ENCODE measurements around the gene FMO3.

Gene FMO3

GRCh38 chr1:171126504-171126903 is 35.8 kb downstream of the FMO3 start:
- H3K9me3 ChIP-seq (ENCODE audit: control insufficient read depth, insufficient read depth, low read depth, low read length): no peaks in the 10 kb centered on the region
- ChIA-PET CTCF (interaction anchor here (1.0 kb wide), 1 partner anchor 11 kb away, joined by 4 read pairs; no protein-coding TSS in a partner anchor), POLR2A (no interaction called here)
- H3K4me1 ChIP-seq (ENCODE audit: control insufficient read depth, insufficient read depth, low read length): no peaks in the 10 kb centered on the region
- no peaks in the 10 kb centered on the region for H3K36me3 ChIP-seq (ENCODE audit: control insufficient read depth in 2 of 2, insufficient read depth in 1 of 2, low read length in 2 of 2)
- TF ChIP-seq TRIM28 (IDR thresholded peaks at IDR 0.05; ENCODE audit: borderline replicate concordance, low read length): no peak
- no peak overlapping the region for H3K4me3 ChIP-seq (ENCODE audit: low read depth, low read length)
- H3K27ac ChIP-seq (ENCODE audit: extremely low read depth, low read depth, low read length): no peak overlapping the region

GRCh38 chr1:171127099-171127498 is 36.4 kb downstream of the FMO3 start:
- POLR2A ChIA-PET: no interaction called here
- CTCF ChIA-PET: interaction anchor here (1.0 kb wide), 1 partner anchor 10 kb away, joined by 4 read pairs; no protein-coding TSS in a partner anchor
- no peak overlapping the region for H3K27ac ChIP-seq (ENCODE audit: extremely low read depth, low read depth, low read length)
- H3K4me1 ChIP-seq (ENCODE audit: control insufficient read depth, insufficient read depth, low read length): no peaks in the 10 kb centered on the region
- TF ChIP-seq MYNN (tag by site-specific recombination; IDR thresholded peaks at IDR 0.05; ENCODE audit: borderline replicate concordance) (no peak), ZNF670 (tag by site-specific recombination; IDR thresholded peaks at IDR 0.05; ENCODE audit: low read depth) (no peak), ZNF473 (tag by site-specific recombination; IDR thresholded peaks at IDR 0.05) (no peak), ZNF768 (tag by site-specific recombination; IDR thresholded peaks at IDR 0.05) (no peak), ZNF580 (tag by site-specific recombination; IDR thresholded peaks at IDR 0.05) (no peak)
- H3K4me3 ChIP-seq (ENCODE audit: low read depth, low read length): no peak overlapping the region
- H3K36me3 ChIP-seq (ENCODE audit: control insufficient read depth in 2 of 2, insufficient read depth in 1 of 2, low read length in 2 of 2): no peaks in the 10 kb centered on the region
- H3K9me3 ChIP-seq (ENCODE audit: control insufficient read depth, insufficient read depth, low read depth, low read length): no peaks in the 10 kb centered on the region

GRCh38 chr1:171127501-171127900 is 36.8 kb downstream of the FMO3 start:
- H3K9me3 ChIP-seq (ENCODE audit: control insufficient read depth, insufficient read depth, low read depth, low read length): no peaks in the 10 kb centered on the region
- no peaks in the 10 kb centered on the region for H3K36me3 ChIP-seq (ENCODE audit: control insufficient read depth in 2 of 2, insufficient read depth in 1 of 2, low read length in 2 of 2)
- POLR2A ChIA-PET: no interaction called here
- H3K4me1 ChIP-seq (ENCODE audit: control insufficient read depth, insufficient read depth, low read length): no peaks in the 10 kb centered on the region
- TF ChIP-seq GFI1B (tag by site-specific recombination; IDR thresholded peaks at IDR 0.05): no peak
- TF ChIP-seq ZNF529 (tag by site-specific recombination; IDR thresholded peaks at IDR 0.05; ENCODE audit: insufficient replicate concordance): no peak
- no peak for TF ChIP-seq ZNF768 (tag by site-specific recombination; IDR thresholded peaks at IDR 0.05)
- no peak for TF ChIP-seq EGR2 (tag by site-specific recombination; IDR thresholded peaks at IDR 0.05; ENCODE audit: low read depth)
- TF ChIP-seq SP7 (tag by site-specific recombination; IDR thresholded peaks at IDR 0.05): no peak
- no peak for TF ChIP-seq SALL2 (tag by site-specific recombination; IDR thresholded peaks at IDR 0.05; ENCODE audit: borderline replicate concordance)
- no peak for TF ChIP-seq ZNF629 (tag by site-specific recombination; IDR thresholded peaks at IDR 0.05)
- no peak for TF ChIP-seq ZNF837 (tag by site-specific recombination; IDR thresholded peaks at IDR 0.05)
- no peak for TF ChIP-seq ZNF785 (tag by site-specific recombination; IDR thresholded peaks at IDR 0.05)
- TF ChIP-seq PBX3 (CRISPR knock-in tag; IDR thresholded peaks at IDR 0.05): no peak
- TF ChIP-seq GLIS2 (tag by site-specific recombination; IDR thresholded peaks at IDR 0.05): no peak
- no peak for TF ChIP-seq ZBTB48 (tag by site-specific recombination; IDR thresholded peaks at IDR 0.05)
- no peak for TF ChIP-seq ZFP37 (tag by site-specific recombination; IDR thresholded peaks at IDR 0.05)
- no peak overlapping the region for H3K27ac ChIP-seq (ENCODE audit: extremely low read depth, low read depth, low read length)
- H3K4me3 ChIP-seq (ENCODE audit: low read depth, low read length): no peak overlapping the region
- CTCF ChIA-PET: no interaction called here

GRCh38 chr1:171128463-171128862 is 37.8 kb downstream of the FMO3 start:
- Histone ChIP-seq H3K9me3 (ENCODE audit: control insufficient read depth, insufficient read depth, low read depth, low read length) (no peaks in the 10 kb centered on the region), H3K36me3 (ENCODE audit: control insufficient read depth in 2 of 2, insufficient read depth in 1 of 2, low read length in 2 of 2) (no peaks in the 10 kb centered on the region), H3K4me1 (ENCODE audit: control insufficient read depth, insufficient read depth, low read length) (no peaks in the 10 kb centered on the region), H3K27ac (ENCODE audit: extremely low read depth, low read depth, low read length) (no peak overlapping the region), H3K4me3 (ENCODE audit: low read depth, low read length) (no peak overlapping the region)
- POLR2A ChIA-PET: no interaction called here
- CTCF ChIA-PET: no interaction called here
- TF ChIP-seq EGR2 (tag by site-specific recombination; IDR thresholded peaks at IDR 0.05; ENCODE audit: low read depth) (no peak), KLF17 (tag by site-specific recombination; IDR thresholded peaks at IDR 0.05) (no peak), HOXA7 (CRISPR knock-in tag; IDR thresholded peaks at IDR 0.05; ENCODE audit: borderline replicate concordance) (no peak), ZSCAN4 (tag by site-specific recombination; IDR thresholded peaks at IDR 0.05) (no peak), KLF1 (tag by site-specific recombination; IDR thresholded peaks at IDR 0.05) (no peak), ZNF114 (tag by site-specific recombination; IDR thresholded peaks at IDR 0.05) (no peak), KLF9 (tag by site-specific recombination; IDR thresholded peaks at IDR 0.05; ENCODE audit: low read depth) (no peak), GLI2 (tag by site-specific recombination; IDR thresholded peaks at IDR 0.05; ENCODE audit: borderline replicate concordance, low read depth) (no peak), ZNF423 (tag by site-specific recombination; IDR thresholded peaks at IDR 0.05) (no peak), ZNF654 (tag by site-specific recombination; IDR thresholded peaks at IDR 0.05; ENCODE audit: low read depth) (no peak)
